ENCODE data around the gene IQGAP2.

GRCh38 chr5:76638479-76638878 lies 235.4 kb downstream of the IQGAP2 start:
- TF ChIP-seq CTCF (conservative IDR thresholded peaks at IDR 0.05; ENCODE audit: low read depth, low read length) (no peak), EZH2phosphoT487 (IDR thresholded peaks at IDR 0.05; ENCODE audit: borderline replicate concordance, low read length) (no peak), EZH2 (IDR thresholded peaks at IDR 0.05; ENCODE audit: low read length, unreplicated experiment) (no peak)

Measured in PC-3 (cell line).